Kidney epithelial cell (primary cell): ENCODE results near the gene DNAJB12. TPM values are rescaled to one million over a fixed set of nuclear protein-coding genes. Genes with fewer than 3 reads are reported as not detected.
"Not testable (repeated sequence)": the region's sequence is repeated elsewhere in the genome, so short reads cannot be mapped to it uniquely, and the experiment has no call there.

Source experiments
- DNase-seq: peaks from one replicate; pipeline ENCODE4 v3.0.0-alpha.2; 2010; ENCODE audit warnings: low read depth
- H3K27me3 ChIP-seq: 2 replicates; pipeline ENCODE4 v1.6.0; 2011; ENCODE audit warnings: low read length; ENCODE audit not compliant: control insufficient read depth, insufficient read depth
- H3K36me3 ChIP-seq: 2 replicates; pipeline ENCODE4 v1.5.1; 2011; ENCODE audit warnings: low read length; ENCODE audit not compliant: control insufficient read depth, insufficient read depth
- H3K4me3 ChIP-seq: 2 replicates; pipeline ENCODE4 v1.5.1; 2011; ENCODE audit warnings: low read depth, mild to moderate bottlenecking, control low read depth, low read length
- total RNA-seq: library from RNA; depleted of rRNA; stranded (reverse); fragments of >200 nt; gene quantifications from 2 replicates; pipeline ENCODE4 v1.2.3, GENCODE V29; 2015
- TF ChIP-seq, protein P1 (sequence below): IDR thresholded peaks from 2 replicates; pipeline ENCODE4 v1.5.1; 2011; ENCODE audit warnings: mild to moderate bottlenecking, moderate library complexity, low read length, control low read depth, inconsistent platforms; ENCODE audit not compliant: insufficient read depth, poor library complexity, severe bottlenecking

Gene DNAJB12
- total RNA-seq, 1 donor from 2014 or later = 34.4 TPM

DNA sequence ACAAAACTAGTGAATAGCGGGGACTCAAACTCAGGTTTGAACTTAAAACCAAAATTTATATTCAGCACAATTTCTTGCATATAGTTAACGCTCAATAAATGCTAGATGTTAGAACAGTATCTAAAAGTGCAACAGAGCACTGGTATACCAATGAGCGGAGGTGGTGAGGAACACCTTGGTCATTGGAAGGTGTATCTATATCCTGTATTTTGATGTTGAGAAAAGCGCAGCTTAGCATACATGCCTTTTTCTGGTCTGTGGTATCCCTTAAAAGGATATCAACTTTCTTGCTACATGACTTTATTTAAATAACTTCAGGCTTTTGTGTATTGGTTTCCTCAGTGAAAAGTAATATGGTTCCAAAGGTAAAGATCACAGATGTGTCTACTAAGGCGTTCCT is 33.3 kb upstream of the DNAJB12 start:
- Histone ChIP-seq H3K36me3 (no peaks in the 10 kb centered on the region), H3K27me3 (no peaks in the 10 kb centered on the region), H3K4me3 (no peak overlapping the region)
- TF ChIP-seq, protein P1, sequence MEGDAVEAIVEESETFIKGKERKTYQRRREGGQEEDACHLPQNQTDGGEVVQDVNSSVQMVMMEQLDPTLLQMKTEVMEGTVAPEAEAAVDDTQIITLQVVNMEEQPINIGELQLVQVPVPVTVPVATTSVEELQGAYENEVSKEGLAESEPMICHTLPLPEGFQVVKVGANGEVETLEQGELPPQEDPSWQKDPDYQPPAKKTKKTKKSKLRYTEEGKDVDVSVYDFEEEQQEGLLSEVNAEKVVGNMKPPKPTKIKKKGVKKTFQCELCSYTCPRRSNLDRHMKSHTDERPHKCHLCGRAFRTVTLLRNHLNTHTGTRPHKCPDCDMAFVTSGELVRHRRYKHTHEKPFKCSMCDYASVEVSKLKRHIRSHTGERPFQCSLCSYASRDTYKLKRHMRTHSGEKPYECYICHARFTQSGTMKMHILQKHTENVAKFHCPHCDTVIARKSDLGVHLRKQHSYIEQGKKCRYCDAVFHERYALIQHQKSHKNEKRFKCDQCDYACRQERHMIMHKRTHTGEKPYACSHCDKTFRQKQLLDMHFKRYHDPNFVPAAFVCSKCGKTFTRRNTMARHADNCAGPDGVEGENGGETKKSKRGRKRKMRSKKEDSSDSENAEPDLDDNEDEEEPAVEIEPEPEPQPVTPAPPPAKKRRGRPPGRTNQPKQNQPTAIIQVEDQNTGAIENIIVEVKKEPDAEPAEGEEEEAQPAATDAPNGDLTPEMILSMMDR = no peak
- DNase-seq = no peak

DNA sequence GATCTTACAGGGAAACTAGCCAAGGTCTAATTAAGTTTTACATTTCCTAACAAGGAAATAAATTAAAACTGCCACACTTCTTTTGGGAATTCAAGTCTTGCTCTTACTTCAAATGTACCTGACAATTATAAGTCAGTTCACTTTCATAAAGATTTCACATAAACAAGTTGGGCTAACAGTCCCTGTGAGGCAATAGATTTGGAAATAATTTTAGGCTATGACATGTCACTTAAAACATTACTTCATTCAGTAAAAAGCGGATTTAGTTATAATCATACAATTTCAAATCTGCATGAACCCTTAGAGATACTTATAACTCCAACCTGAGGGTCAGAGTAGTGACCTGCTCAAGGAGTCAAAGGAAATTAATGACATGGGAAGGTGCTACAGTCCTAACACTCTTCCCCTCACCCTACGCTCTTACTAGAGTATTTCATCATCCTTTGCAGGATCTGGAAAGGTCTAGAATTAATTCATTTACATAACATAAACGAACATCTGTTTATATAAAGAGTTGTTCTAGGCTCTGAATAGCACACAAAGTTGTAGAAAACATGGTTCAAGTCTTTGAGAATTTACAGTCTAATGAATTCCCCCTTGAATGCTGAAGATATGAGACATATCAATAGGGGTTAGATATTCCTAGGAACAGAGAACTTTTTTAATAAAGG is 32.3 kb upstream of the DNAJB12 start:
- H3K36me3 ChIP-seq = no peaks in the 10 kb centered on the region
- no peak for DNase-seq
- TF ChIP-seq, protein P1 = no peak
- no peaks in the 10 kb centered on the region for H3K27me3 ChIP-seq
- no peak overlapping the region for H3K4me3 ChIP-seq

DNA sequence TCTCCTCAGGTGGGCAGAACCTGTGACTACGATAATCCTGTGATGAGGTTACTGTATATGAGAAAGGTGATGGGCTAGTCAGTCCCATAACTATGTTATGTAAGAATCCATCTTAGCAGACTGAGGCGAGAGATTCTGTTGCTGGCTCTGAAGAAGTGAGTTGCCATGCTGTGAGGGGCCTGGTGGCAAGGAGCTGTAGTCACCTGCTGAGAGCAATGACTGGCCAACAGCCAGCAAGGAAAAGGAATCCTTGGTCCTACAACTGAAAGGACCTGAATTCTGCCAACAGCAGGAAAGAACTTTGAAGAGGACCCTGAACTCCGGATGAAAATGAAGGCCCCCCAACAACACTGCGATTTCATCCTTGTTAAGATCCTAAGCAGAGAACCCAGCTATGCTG is 31.0 kb upstream of the DNAJB12 start:
- TF ChIP-seq, protein P1 = no peak
- H3K36me3 ChIP-seq = no peaks in the 10 kb centered on the region
- DNase-seq = no peak
- no peak overlapping the region for H3K4me3 ChIP-seq
- H3K27me3 ChIP-seq = no peaks in the 10 kb centered on the region

DNA sequence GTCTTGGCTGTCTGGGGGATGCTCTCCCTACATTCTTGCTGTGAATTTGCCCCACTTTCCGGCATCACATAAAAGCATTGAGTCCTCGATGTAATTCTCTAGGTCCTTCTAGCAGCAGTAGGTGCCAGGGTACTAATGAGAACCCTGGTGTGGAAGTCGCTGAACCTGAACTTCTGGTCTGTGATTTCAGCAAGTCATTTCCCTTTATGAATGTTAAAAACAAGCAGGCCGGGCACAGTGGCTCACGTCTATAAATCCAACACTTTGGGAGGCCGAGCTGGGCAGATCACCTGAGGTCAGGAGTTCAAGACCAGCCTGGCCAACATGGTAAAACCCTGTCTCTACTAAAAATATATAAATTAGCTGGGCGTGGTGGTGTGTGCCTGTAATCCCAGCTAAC is 30.3 kb upstream of the DNAJB12 start:
- not testable (repeated sequence) for H3K4me3 ChIP-seq, H3K36me3 ChIP-seq, DNase-seq, H3K27me3 ChIP-seq

DNA sequence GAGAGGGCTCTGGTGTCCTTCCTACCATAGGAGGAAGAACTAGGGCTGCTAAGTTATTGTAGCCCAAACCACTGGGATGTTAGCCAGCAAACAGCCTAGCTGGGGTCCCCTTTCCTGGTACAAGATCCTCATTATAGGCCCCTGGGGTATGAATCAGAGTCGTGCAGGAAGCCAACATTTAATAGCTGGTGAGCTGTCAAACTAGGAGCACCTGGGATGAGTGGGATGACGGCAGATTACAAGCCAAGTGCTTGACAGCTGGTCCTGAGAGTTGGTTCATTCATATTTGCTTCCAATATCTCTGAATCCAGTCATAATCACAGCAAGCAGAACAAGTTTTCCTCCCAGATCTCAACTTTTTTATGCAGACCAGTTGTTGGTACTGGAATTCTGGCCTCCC is 25.1 kb upstream of the DNAJB12 start:
- TF ChIP-seq, protein P1 = no peak
- no peaks in the 10 kb centered on the region for H3K36me3 ChIP-seq
- H3K4me3 ChIP-seq = no peak overlapping the region
- no peak for DNase-seq
- no peaks in the 10 kb centered on the region for H3K27me3 ChIP-seq

DNA sequence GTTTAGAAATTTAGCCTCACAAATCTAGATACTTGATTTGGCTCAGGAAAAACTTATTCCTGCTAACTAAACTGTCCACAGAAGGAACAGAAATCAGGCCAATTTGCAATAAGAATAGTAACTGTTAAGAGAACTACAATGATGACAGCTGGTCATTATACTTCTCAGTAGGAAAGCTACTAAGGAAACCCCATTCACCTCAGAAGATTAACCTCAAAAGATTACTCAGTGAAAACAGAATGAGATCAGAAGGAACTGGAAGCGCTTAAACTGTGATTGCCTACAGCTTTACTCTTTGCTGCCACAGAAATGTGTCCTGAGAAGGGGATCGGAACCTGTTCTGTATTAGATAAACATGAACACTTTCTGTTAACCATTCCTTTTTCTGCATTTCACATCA is 24.3 kb upstream of the DNAJB12 start:
- Histone ChIP-seq H3K4me3 (no peak overlapping the region), H3K27me3 (no peaks in the 10 kb centered on the region), H3K36me3 (no peaks in the 10 kb centered on the region)
- TF ChIP-seq, protein P1 = no peak
- DNase-seq = no peak
